HG03045 (cell line): ENCODE results near the gene ERICH4.
"Not testable (repeated sequence)": the region's sequence is repeated elsewhere in the genome, so short reads cannot be mapped to it uniquely, and the experiment has no call there.

Experiments
- ATAC-seq: cut with Tn5 transposase; IDR thresholded peaks from one replicate; pipeline ENCODE4 v1.9.1; 2021; ENCODE audit warnings: mild to moderate bottlenecking, moderate library complexity; ENCODE audit not compliant: unreplicated experiment

The ERICH4 gene, protein sequence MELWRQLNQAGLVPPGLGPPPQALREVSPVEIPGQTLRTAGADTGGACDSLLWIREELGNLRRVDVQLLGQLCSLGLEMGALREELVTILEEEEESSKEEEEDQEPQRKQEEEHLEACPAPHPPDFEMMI

DNA sequence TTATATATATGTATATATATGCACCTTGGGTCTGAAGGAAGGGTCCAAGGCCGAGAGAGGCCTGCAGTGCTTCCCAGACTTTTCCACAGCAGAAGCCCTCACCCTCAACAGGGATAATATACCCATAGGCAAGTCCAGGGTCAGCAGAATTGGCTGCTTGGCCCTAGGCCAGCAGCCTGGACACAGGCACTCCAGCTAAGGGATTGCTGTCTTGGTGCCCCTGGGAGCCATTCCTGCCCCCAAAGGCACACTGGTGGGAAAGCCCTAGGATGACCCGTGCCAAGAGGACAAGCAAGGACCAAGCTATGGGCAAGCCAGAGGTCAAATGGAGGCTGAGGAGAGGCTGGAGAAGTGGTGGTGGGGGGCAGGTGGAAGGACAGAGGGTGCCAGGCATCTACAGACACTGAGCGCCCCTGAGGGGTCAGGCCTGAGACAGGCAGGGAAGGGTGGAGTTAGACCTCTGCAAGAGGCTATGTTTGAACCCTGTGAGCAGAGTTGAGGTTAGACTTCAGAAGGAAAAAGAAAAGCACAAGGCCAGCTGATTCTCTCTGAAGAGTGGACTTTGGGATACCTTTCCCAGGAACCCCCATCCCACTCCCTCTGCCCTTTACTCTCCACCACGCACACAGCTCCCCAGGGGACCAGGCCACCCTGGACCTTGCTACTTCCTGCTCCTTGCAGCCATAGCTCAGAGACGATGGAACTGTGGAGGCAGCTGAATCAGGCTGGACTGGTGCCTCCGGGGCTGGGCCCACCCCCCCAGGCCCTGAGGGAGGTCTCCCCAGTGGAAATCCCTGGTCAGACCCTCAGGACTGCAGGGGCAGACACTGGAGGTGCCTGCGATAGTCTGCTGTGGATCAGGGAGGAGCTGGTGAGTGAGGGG, at the start of gene ERICH4:
TSS of gene ERICH4 (plus strand) at position 684 of the 883 bp plus-strand sequence. CDS start at position 698, 14 bp downstream.
- no peak for ATAC-seq

GRCh38 chr19:41395355-41395754, 47.6 kb upstream of the ERICH4 start:
- ATAC-seq = no peak

- ATAC-seq = peak; percentile 89
These were observed 45.6 kb upstream of the ERICH4 start, which contains the start of the genes BCKDHA and EXOSC5 for GRCh38 chr19:41397086-41398049. Gene BCKDHA, plus strand, starts transcription at chr19:41397818. Its CDS starts 10 bp downstream, at chr19:41397828. Gene EXOSC5, minus strand, starts transcription at chr19:41397359. Its CDS starts 31 bp downstream, at chr19:41397328.

DNA sequence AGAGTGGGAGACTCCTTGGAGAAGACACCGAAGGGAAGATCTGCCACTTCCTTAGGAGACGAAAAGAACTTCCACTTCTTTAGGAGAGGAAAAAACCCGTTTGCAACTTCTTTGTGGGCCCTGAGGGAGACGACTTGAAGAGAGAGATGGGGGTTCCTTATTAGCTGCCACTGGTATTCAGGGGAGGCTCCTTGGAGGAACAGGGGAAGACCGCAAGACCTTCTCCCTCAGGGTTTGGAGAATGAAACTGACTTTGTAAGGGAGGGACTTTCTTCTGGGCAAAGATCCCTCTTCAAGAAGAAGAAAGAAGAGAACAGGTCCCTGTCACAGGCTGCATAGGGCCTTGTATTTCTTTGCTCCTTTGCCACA, 44.9 kb upstream of the ERICH4 start:
- ATAC-seq = no peak

GRCh38 chr19:41398598-41398997, 44.4 kb upstream of the ERICH4 start:
- ATAC-seq = no peak

GRCh38 chr19:41399091-41399490, 43.9 kb upstream of the ERICH4 start:
- ATAC-seq = no peak

GRCh38 chr19:41399525-41399924, 43.4 kb upstream of the ERICH4 start:
- ATAC-seq = no peak

DNA sequence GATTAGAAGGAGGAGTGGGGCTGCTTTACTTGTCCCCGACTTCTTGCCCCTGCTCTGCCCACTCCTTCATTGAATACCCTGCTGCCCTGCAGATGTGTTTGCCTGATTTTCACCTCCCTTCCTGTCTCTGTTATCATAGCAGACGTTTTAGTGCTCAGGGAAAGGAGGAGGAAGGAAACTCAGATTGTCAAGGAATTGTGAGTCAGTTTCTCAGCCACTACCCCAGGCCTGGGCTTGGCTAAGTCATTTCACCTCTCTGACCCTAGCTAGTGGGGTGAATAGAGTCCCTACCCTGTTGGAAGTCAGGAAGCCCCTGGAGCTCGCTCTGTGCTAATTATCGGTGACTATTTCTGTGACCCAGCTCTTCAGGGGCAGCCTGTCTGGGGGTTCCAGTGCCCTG, 41.5 kb upstream of the ERICH4 start:
- no peak for ATAC-seq

- ATAC-seq = no peak
These were observed 40.9 kb upstream of the ERICH4 start for GRCh38 chr19:41402010-41402409.

DNA sequence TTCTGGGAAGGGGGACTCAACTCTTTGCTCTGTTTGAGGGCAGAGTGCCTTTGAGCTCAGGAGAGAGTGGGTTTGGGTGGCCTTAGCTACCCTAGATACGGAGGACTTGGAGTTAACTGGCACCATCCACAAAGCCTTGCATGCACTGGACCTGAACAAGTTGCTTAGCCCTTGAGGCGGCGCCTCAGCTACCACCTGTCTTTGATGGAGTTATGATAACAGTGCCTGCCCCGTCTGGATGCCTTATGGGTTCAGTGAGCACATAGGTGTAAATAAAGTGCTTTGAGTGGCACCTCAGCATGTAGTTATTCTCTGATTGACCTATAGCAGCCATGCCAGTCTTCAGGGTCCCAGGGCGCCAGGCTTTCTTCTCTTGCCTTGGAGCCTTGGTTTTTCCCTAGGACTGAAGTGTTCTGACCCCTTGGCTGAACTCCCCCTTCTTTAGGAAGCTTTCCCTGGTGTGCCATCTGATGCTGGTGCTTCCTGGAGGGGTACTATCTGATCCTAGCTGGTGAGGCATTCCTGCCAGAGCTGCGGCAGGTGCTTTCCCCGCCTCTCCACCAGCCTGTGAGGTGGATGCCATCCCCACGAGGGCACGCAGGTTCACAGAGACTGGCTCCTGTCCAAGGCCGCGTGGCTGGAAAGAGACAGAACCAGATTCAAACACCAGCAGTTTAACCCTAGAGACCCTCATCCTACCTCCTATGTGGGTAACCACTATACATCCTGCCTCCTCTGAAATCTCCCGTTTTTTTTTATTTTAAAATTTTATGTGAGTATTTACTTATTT, 39.6 kb upstream of the ERICH4 start:
- ATAC-seq = no peak

DNA sequence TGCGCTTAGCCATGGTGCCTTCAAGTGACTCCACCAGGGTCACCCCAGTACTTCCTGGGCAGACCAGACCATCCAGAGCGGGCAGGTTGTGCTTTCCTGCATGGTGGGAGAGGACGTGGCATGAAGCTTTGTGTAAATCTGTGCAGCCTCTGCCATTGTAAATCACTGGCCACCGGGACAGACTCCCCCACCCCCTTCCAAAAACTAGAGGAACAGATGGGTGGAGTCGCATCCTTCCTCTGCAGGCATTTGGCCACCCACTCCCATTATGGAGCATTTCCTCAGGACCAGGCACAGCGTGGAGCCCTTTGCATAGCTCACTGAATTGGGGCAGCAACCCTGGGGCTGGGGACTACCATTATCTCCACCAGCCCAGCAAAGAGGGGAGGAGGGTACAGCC, 37.2 kb upstream of the ERICH4 start:
- ATAC-seq = no peak

- no peak for ATAC-seq
These were observed 35.7 kb upstream of the ERICH4 start for GRCh38 chr19:41407271-41407670.

GRCh38 chr19:41408256-41408655, 34.7 kb upstream of the ERICH4 start:
- no peak for ATAC-seq

- not testable (repeated sequence) for ATAC-seq
These were observed 34.1 kb upstream of the ERICH4 start for GRCh38 chr19:41408846-41409245.

DNA sequence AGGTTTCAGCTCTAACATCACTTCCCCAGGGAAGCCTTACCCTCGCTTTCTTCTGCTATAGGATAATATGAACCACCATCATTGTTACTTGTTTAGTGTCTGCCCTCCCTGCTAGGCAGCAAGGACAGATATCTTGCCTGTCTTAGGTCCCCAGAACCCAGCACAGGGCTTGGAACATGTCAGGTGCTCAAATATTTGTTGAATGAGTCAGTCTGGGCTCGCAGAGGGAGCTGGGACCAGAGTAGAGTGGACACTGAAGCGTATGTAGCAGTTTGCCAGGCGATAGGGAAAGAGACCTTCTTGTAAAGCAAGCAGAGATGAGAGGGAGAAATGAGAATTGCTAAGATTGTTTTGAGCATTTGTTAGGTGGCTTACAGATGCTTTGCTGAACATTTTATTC, 33.7 kb upstream of the ERICH4 start:
- no peak for ATAC-seq

DNA sequence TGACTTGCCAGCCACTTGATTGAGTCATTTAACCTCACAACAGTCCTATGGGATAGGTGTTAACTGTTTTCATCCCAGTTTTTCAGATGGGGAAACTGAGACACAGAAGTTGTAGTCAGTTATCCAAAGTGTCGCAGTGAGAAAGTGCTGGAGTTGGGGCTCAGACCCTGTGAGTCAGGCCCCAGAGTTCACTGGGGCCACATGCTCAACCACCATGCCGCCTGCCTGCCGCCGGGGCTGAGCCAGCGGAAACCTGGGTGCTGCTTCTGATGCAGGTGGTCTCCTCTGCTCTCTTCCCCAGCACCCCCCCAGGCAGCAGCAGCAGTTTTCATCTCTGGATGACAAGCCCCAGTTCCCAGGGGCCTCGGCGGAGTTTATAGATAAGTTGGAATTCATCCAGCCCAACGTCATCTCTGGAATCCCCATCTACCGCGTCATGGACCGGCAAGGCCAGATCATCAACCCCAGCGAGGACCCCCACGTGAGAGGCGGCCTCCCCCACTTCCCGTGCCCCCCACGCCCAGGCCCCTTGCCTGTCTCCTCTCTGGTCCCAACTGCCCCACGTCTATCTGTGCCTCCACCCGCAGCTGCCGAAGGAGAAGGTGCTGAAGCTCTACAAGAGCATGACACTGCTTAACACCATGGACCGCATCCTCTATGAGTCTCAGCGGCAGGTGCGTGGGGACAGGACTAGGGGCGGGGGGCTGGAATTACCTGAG, 32.5 kb upstream of the ERICH4 start:
- ATAC-seq = no peak

GRCh38 chr19:41411100-41411967, 31.6 kb upstream of the ERICH4 start:
- ATAC-seq = no peak

GRCh38 chr19:41411968-41412265, 31.0 kb upstream of the ERICH4 start:
- no peak for ATAC-seq

- ATAC-seq = no peak
These were observed 30.0 kb upstream of the ERICH4 start for GRCh38 chr19:41412953-41413352.
